Cerebellar nuclear complex (tissue), 1 donor: ENCODE results near the gene FARP2.

Experiments used
- DNase-seq, 2 experiments: peaks; one replicate each; lab custom pipeline; 2025; lab: John Stamatoyannopoulos, UW

FARP2 gene

DNA sequence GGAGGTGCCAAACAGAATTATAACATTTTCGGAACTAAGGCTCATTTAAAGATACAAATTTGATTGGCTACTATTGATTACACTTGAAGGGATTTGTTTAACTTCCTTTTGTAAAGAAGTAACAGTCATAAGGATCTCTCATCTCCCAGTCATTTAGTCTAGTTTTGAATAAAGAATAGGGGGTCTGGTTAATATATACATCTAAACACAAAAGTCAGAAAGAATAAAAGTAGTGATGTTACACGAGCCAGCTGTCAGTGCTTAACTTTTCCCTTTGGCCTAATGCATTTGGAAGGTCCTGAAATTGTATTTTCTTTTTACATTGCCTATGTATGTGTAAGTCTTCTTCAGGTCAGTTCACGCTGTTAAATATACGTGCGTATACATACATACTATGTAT, 32.3 kb upstream of the FARP2 start:
- no peak for DNase-seq

DNA sequence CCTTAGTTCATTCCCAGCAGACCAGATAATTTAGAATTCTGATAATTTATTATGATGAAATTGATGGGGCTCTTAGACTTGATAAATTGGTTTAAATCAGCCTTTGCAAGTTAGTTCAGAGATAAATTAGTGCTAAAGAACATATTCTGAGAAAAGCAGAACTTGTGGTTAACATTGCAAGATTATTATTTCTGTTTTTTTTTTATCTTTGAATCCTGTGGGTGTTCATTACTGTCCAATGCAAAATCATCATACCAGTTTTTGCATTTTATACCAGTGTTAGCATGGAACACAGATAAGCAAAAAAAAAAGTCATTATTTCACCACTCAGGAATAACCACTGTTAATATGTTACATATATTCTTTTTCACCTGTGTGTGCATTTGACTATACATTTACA, 31.3 kb upstream of the FARP2 start:
- no peak for DNase-seq

DNA sequence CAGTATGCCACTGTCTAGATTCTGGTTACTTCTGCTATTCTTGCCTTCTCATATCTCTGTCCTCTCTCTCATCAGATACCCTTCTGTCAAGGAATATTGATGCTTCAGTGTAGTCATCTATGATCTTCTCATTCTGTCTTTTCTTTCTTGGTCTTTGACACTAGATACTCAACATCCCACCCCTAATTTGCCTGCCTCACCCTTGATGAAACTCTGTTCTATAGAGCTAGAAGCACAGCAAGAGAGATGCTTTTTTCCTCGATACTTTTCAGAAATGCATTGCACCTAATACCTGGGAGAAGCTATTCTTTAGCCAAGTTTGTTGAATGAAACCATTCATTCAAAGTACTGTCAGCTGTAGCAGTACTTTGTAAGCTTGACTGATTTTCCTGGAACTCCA, 30.8 kb upstream of the FARP2 start:
- DNase-seq: no peak

DNA sequence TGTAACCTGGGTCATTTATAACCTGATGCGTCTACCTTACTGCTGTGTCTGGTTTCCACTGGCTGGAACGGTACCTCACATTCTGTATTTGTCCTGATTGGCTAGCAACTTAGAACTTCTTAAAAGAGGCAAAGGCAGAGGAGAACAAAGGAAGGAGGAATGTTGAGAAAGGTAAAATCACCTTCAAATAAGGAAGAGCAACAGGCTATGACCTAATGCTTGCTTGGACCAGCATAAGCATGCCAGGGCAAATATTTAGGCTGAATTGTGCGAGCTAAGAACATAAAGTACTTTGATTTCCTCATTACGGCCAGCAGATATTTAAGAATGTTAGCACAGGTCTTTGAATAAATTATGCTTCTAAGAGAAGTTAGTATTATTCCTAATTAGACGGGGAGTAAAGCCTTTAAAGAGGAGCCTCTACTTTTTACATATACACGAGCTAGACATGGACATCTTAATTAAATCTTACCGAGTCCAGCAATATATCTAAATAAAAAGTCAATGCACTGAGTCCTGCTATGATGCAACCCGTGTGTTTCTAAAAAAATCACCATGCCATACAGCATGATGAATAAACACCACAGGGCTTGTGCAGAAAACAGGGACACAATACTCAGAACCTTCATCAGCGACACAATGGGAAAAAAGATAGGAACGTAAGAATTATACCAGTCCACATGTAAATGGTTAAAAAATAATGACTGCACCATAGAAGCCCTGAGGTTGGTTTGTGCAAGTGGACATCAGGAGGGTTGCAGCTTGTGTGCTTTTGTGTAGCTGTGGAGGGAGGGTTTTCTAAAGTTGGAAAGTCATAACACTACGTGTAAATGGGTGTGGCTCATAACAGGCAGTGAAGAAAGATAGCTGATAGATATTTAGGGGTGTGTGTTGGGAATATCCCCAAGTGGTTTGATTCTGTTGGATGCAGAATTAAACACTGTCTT, 26.1 kb upstream of the FARP2 start:
- no peak for DNase-seq

GRCh38 chr2:241330616-241330981, 25.5 kb upstream of the FARP2 start:
- DNase-seq: no peak

- DNase-seq: no peak
These were observed 21.3 kb upstream of the FARP2 start for GRCh38 chr2:241334813-241335212.

GRCh38 chr2:241339839-241340630, 16.1 kb upstream of the FARP2 start:
- no peak for DNase-seq

GRCh38 chr2:241340631-241341163, 15.4 kb upstream of the FARP2 start:
- DNase-seq: no peak

DNA sequence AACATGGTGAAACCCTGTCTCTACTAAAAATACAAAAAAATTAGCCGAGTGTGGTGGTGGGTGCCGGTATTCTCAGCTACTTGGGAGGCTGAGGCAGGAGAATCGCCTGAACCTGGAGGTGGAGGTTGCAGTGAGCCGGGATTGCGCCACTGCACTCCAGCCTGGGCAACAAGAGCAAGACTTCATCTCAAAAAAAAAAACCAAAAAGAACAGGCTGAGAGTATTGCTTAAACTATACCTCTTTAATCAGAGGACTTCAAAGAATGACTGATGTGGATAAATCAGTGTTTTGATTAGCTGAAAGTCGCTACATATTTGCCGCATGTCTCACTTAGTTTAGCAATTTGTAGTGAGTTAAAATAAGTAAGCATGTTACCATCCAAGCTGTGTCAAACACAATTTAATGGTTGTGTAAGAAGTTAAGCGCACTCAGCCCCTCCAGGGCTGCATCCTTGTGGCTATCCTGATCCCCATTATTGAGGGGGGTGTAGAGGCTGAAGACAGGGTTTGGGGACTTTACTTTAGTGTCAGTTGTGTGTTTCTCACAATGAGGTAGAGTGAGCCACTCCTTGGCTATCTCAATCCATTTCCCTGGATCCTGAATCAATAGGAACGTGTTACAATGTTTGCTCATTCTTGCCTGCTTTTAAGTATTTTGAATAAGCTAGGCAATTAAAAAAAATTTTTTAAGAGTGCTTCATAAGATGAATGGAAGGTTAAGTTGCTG, 11.0 kb upstream of the FARP2 start:
- DNase-seq: no peak

GRCh38 chr2:241349941-241350340, 6.1 kb upstream of the FARP2 start:
- no peak for DNase-seq

DNA sequence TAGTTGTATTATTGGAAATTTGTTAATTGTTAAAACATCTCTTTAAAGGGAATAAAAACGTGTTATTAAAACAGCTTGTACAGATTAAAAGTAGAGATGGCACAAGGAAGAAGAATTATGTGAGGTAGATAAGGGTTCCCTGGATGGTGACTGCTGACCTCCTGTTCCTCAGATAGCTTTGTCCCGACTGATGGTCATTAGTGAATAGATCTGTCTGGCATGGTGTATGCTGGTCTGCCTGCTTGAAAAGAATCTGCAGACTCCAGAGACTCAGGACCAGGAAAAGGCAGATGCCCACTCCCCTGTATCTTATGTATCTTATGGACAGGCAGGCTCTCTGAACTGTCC, 5.6 kb upstream of the FARP2 start:
- DNase-seq: no peak

DNA sequence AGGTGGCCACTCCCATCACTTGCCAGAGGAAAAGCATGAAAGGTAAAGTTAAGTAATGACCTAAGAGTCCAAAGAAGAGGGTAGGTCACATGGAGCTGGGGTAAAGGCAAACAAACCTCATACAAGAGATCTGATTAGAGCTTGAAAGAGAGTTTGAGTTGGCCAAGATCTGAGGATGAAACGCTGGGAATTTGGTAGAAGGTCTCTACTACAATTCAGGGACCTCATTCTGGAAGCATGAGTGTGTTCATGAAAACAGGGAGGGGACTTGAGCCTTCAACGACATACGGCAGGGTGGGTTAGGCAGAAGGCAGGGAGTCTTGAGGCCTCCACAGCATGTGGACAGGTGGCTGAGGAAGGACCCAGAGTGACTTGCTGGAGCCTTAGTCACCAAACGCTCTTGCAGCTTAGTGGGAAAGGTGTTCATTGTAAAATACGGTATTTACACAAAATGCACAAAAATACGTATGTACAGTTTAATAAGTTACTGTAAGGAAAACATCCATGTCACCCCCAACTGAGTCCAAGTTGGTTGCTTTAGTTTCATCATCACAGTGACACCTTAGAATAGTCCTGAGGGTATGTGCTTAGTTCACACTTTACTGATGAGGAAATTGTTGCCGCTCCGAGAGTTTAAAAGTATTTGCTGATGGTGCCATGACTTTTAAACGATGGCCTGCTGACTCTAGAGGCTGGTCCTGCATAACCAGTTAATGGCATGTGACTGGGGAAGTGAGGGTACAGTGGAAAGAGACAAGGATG, 5.0 kb upstream of the FARP2 start:
- no peak for DNase-seq

- no peak for DNase-seq
These were observed 4.4 kb upstream of the FARP2 start for GRCh38 chr2:241351640-241352031.

- no peak for DNase-seq
These were observed 3.9 kb upstream of the FARP2 start for GRCh38 chr2:241352227-241352626.

- no peak for DNase-seq
These were observed 1.1 kb upstream of the FARP2 start for GRCh38 chr2:241354668-241355658.

GRCh38 chr2:241356871-241357260, 781 bp downstream of the FARP2 start:
- no peak for DNase-seq

DNA sequence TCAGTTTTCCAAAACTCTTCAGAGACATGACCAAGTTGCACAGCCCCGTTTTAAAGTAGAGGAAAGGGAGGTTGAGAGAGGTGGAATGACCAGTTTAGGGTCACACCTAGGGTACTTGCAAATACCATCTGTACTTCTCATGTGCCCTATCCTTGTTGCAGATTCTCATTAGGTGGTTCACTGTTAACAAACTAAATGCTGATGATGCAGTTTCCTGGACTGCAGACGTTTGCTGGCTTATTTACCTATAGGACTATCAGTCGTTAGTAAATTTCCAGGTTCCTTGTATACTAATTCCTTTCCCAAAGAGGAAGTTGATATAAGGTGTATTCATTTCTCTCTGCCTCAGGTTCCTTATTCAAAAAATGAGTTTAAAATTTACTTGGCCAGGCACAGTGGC, 1.4 kb downstream of the FARP2 start:
- DNase-seq: no peak

- DNase-seq: no peak
These were observed 2.4 kb downstream of the FARP2 start for GRCh38 chr2:241358470-241358869.

DNA sequence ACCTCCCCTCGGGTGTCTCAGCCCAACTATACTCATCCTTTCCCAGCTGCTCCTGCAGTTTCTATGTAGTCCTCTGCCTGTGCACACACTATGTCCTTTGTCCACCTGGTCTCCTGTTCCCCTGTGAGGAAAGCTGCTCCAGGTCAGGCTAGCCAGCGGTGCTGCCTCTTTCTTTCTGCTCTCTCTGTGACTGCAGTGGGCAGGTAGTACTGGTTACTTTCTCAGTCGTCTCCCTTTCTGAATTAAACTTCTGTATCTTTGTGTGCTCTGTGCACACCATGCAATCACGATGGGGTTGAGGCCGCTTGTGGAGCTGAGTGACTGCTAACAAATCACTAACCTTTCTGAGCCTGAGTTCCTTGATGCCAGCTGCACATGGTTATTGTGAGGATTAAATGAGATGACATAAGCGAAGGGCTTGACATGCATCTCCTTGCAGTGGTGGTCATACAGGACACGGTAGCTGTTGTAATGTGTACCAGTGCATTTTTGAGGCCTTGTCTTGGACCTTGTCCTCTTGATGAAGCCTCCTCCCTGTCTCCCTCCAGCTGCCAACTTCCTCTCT, 3.5 kb downstream of the FARP2 start:
- no peak for DNase-seq

- no peak for DNase-seq
These were observed 7.3 kb downstream of the FARP2 start for GRCh38 chr2:241363426-241363825.
